ENCODE data around the gene NDUFAF5. TPM values are rescaled to one million over a fixed set of nuclear protein-coding genes. Genes with fewer than 3 reads are reported as not detected.
A peak's percentile ranks its signal among the peaks of the same experiment; 100 is the strongest.

Gene NDUFAF5
- total and polyA plus RNA-seq, 7 donors, result 28.2 to 49.7 (median 39.7) TPM

DNA sequence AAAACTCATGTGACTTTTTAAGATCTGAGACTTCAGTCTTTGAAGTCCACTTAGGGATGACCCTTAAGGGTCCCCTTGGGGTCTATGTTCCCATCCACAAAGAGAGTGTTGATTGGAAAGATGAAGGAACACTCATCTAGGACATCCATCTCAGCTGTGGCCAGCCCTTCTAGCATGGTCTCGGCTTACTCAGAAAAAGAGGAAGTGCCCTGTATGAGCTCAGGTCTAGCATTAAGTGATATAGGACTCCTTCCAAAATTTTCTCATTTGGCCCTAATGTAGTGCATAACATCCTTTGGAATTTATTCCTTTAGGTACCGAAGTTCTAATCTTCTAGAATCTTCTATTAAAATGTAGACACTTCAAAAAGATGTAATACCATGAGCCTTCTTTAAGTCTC, 77.4 kb downstream of the NDUFAF5 start:
- Histone ChIP-seq H3K27ac (no peak overlapping the region), H3K4me3 (no peak overlapping the region), H3K36me3 (ENCODE audit: insufficient read depth in 1 of 2, low read depth in 1 of 2) (no peaks in the 10 kb centered on the region), H3K9me3 (no peaks in the 10 kb centered on the region), H3K4me1 (peaks cover 30% of the 10 kb centered on the region), H3K27me3 (ENCODE audit: insufficient read depth in 3 of 3, low read length in 2 of 3) (no peaks in the 10 kb centered on the region)
- TF ChIP-seq, protein P1, sequence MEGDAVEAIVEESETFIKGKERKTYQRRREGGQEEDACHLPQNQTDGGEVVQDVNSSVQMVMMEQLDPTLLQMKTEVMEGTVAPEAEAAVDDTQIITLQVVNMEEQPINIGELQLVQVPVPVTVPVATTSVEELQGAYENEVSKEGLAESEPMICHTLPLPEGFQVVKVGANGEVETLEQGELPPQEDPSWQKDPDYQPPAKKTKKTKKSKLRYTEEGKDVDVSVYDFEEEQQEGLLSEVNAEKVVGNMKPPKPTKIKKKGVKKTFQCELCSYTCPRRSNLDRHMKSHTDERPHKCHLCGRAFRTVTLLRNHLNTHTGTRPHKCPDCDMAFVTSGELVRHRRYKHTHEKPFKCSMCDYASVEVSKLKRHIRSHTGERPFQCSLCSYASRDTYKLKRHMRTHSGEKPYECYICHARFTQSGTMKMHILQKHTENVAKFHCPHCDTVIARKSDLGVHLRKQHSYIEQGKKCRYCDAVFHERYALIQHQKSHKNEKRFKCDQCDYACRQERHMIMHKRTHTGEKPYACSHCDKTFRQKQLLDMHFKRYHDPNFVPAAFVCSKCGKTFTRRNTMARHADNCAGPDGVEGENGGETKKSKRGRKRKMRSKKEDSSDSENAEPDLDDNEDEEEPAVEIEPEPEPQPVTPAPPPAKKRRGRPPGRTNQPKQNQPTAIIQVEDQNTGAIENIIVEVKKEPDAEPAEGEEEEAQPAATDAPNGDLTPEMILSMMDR (IDR thresholded peaks at IDR 0.05), result no peak
- no peak for DNase-seq
- ATAC-seq, result no peak
- WGBS, 3 donors, result 88 to 95% (median 92%) methylated on average over 2 of the region's 2 CpGs
- intact Hi-C loops (cut with DNase I), result no loop called here

DNA sequence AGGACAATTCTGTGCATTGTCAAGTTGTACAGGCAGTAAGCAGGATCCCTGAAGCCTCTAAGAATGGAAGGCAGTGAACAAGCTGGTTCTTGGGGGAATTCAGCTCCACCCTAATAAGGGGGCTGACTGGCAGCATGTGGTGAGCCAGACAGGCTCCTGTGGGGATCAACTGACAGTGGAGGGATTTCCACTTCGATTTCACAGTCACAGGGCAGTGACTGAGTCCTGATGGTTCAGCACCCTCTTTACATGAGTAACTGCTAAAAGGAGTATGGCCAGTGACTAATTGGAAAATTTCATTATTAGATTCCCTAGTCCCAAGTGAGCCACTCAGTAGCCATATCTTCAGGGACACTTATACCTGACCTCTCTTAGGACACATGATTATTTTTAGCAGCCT, 78.4 kb downstream of the NDUFAF5 start:
- H3K9me3 ChIP-seq, result no peaks in the 10 kb centered on the region
- 20 to 56% (median 29%) methylated on average over 1 of the region's 1 CpG for WGBS, 3 donors
- no peak overlapping the region for H3K4me3 ChIP-seq
- H3K4me1 ChIP-seq, result peaks cover 20% of the 10 kb centered on the region
- no peak for DNase-seq
- intact Hi-C loops (cut with DNase I), result no loop called here
- H3K36me3 ChIP-seq (ENCODE audit: insufficient read depth in 1 of 2, low read depth in 1 of 2), result no peaks in the 10 kb centered on the region
- no peak overlapping the region for H3K27ac ChIP-seq
- TF ChIP-seq, protein P1 (IDR thresholded peaks at IDR 0.05), result no peak
- peak in 2 of 4 donors; percentile 45 to 54 for ATAC-seq
- H3K27me3 ChIP-seq (ENCODE audit: insufficient read depth in 3 of 3, low read length in 2 of 3), result no peaks in the 10 kb centered on the region

DNA sequence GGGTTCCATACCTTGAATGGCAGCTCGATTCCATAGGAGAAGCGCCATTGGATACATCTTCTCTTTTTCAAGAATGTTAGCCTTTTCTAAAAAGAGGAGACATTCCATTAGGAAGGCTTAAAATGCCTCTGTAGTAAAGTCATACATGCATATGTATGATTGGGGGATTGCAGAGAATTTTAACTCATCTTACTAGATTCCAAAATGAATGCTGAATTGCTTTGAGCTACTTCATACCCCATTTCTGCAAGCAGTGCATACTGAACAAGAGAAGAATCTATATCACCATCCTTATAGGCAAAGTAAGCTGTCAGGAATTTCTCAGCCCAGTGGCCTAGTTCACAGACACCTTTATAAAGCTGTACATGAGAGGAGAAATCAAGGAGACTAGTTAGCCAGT, 80.3 kb downstream of the NDUFAF5 start:
- Histone ChIP-seq H3K9me3 (no peaks in the 10 kb centered on the region), H3K36me3 (ENCODE audit: insufficient read depth in 1 of 2, low read depth in 1 of 2) (no peaks in the 10 kb centered on the region), H3K4me3 (no peak overlapping the region), H3K27ac (peak overlapping the region; percentile 69), H3K27me3 (ENCODE audit: insufficient read depth in 3 of 3, low read length in 2 of 3) (no peaks in the 10 kb centered on the region), H3K4me1 (peaks cover 22% of the 10 kb centered on the region)
- WGBS, 3 donors, result 69 to 87% (median 82%) methylated on average over 2 of the region's 2 CpGs
- intact Hi-C loops (cut with DNase I), result no loop called here
- no peak for DNase-seq
- ATAC-seq, result peak in 1 of 4 donors; percentile 29
- TF ChIP-seq, protein P1 (IDR thresholded peaks at IDR 0.05), result no peak

DNA sequence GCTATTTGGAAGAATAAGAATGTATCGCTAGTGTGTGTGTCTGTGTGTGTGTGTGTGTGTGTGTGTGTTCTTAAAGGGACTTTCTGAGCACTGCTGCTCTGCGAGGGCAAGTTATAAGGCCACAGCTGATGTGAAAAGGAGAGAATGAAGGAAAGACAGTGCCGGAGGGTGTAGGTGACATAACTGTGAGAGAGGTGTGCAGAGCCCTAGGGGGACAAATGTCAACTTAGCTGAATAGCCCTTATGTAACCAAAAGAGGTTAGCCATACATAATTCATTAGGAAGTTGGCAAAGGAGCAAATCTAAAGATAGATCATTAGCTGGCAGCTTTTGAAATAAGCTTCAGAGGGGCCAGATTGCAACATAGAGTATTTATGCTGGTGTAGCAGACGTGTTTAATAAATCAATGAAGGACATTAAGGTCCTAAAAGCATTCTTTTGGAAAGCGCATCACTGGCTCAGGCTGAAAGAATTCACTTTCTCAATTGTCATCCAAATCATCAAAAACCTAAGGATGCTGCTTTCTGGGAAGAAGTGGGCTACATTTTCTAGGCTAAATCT, 81.0 kb downstream of the NDUFAF5 start:
- 15 to 22% (median 18%) methylated on average over 5 of the region's 5 CpGs for WGBS, 3 donors
- TF ChIP-seq, protein P1 (IDR thresholded peaks at IDR 0.05), result no peak
- ATAC-seq (peak; percentile 75 to 94 (median 86)), DNase-seq (no peak)
- Histone ChIP-seq H3K9me3 (no peaks in the 10 kb centered on the region), H3K4me3 (no peak overlapping the region), H3K27me3 (ENCODE audit: insufficient read depth in 3 of 3, low read length in 2 of 3) (no peaks in the 10 kb centered on the region), H3K36me3 (ENCODE audit: insufficient read depth in 1 of 2, low read depth in 1 of 2) (no peaks in the 10 kb centered on the region), H3K27ac (peak overlapping the region; percentile 69), H3K4me1 (peaks cover 24% of the 10 kb centered on the region)
- intact Hi-C loops (cut with DNase I), result no loop called here

DNA sequence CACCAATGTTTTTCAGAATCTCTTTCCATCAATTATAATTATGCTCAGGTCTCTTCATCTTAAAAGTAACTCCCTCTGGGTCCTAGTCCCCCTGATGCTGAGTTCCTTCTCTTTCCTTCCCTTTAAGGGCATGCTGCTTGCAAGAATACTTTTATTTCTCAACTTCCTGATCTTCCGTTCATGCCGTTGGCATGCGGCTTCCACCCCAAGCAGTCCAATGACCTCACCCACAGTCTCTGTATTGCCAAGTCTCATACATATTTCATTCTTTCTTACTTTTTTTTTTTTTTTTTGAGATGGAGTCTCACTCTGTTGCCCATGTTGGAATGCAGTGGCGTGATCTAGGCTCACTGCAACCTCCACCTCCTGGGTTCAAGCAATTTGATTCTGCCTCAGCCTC, 83.5 kb downstream of the NDUFAF5 start:
- peaks cover 24% of the 10 kb centered on the region for H3K4me1 ChIP-seq
- WGBS, 3 donors, result 55 to 80% (median 60%) methylated on average over 4 of the region's 4 CpGs
- no peaks in the 10 kb centered on the region for H3K36me3 ChIP-seq (ENCODE audit: insufficient read depth in 1 of 2, low read depth in 1 of 2)
- DNase-seq (no peak), ATAC-seq (no peak)
- no peak overlapping the region for H3K27ac ChIP-seq
- H3K4me3 ChIP-seq, result no peak overlapping the region
- TF ChIP-seq, protein P1 (IDR thresholded peaks at IDR 0.05), result no peak
- no peaks in the 10 kb centered on the region for H3K27me3 ChIP-seq (ENCODE audit: insufficient read depth in 3 of 3, low read length in 2 of 3)
- intact Hi-C loops (cut with DNase I), result no loop called here
- no peaks in the 10 kb centered on the region for H3K9me3 ChIP-seq

Measured in psoas muscle (tissue), 8 donors.